ENCODE results near the gene NPL. TPM values are rescaled to one million over a fixed set of nuclear protein-coding genes. Genes with fewer than 3 reads are reported as not detected.

The NPL gene
- total RNA-seq, 4 donors from 2014 or later = 4.2 to 13.2 (median 8.0) TPM

- Histone ChIP-seq H3K4me3 (replicated peaks in 1 of 3) (no peak overlapping the region), H3K9me3 (no peaks in the 10 kb centered on the region), H3K4me1 (no peaks in the 10 kb centered on the region), H3K27ac (no peak overlapping the region), H3K36me3 (no peaks in the 10 kb centered on the region), H3K27me3 (no peaks in the 10 kb centered on the region)
- intact Hi-C loops (cut with DNase I) = no loop called here
- 93 to 95% methylated on average over 2 of the region's 2 CpGs for WGBS, 2 donors
- DNase-seq = no peak
- TF ChIP-seq POLR2A (IDR thresholded peaks at IDR 0.05) (no peak), CTCF (IDR thresholded peaks at IDR 0.05) (no peak)
Observed at GRCh38 chr1:182834326-182834725, 44.8 kb downstream of the NPL start.

- H3K4me1 ChIP-seq = peaks cover 6% of the 10 kb centered on the region in 2 donors
- no peak overlapping the region for H3K27ac ChIP-seq
- no peaks in the 10 kb centered on the region for H3K9me3 ChIP-seq
- no peaks in the 10 kb centered on the region for H3K27me3 ChIP-seq
- intact Hi-C loops (cut with DNase I) = no loop called here
- TF ChIP-seq CTCF (IDR thresholded peaks at IDR 0.05) (no peak), POLR2A (IDR thresholded peaks at IDR 0.05) (no peak)
- H3K36me3 ChIP-seq = no peaks in the 10 kb centered on the region
- H3K4me3 ChIP-seq (replicated peaks in 1 of 3) = no peak overlapping the region
- 85 to 92% methylated on average over 10 of the region's 10 CpGs for WGBS, 2 donors
- DNase-seq = no peak
Observed at GRCh38 chr1:182835806-182836205, 46.2 kb downstream of the NPL start.

- Histone ChIP-seq H3K4me1 (peaks cover 22 to 25% of the 10 kb centered on the region in 2 donors), H3K27me3 (no peaks in the 10 kb centered on the region), H3K27ac (peak within 1 kb of the TSS; percentile 87 to 94 (median 93)), H3K4me3 (replicated peaks in 1 of 3) (peak within 1 kb of the TSS; percentile 31 to 85 (median 59)), H3K9me3 (no peaks in the 10 kb centered on the region), H3K36me3 (peaks cover 0 to 6% of the 10 kb centered on the region in 2 donors)
- WGBS, 2 donors = 0 to 2% methylated on average over 36 to 55 of the region's 92 CpGs
- peak; percentile 94 to 95 for DNase-seq
- TF ChIP-seq CTCF (IDR thresholded peaks at IDR 0.05) = peak in 3 of 6 experiments; percentile 2 to 30 (median 21)
- TF ChIP-seq POLR2A (IDR thresholded peaks at IDR 0.05) = peak; percentile 91 to 93
- intact Hi-C loops (cut with DNase I) = no loop called here
Observed at GRCh38 chr1:182839209-182840066, 49.9 kb downstream of the NPL start, which contains the start of gene DHX9. TSS of gene DHX9 (plus strand) at chr1:182839347. CDS start at chr1:182842567, 3,220 bp downstream.

- DNase-seq = no peak
- no peaks in the 10 kb centered on the region for H3K9me3 ChIP-seq
- WGBS, 2 donors = 39 to 50% methylated on average over 10 of the region's 10 CpGs
- peaks cover 22 to 25% of the 10 kb centered on the region in 2 donors for H3K4me1 ChIP-seq
- peaks cover 0 to 12% of the 10 kb centered on the region in 2 donors for H3K36me3 ChIP-seq
- H3K27ac ChIP-seq = no peak overlapping the region
- intact Hi-C loops (cut with DNase I) = no loop called here
- no peaks in the 10 kb centered on the region for H3K27me3 ChIP-seq
- no peak overlapping the region for H3K4me3 ChIP-seq (replicated peaks in 1 of 3)
- TF ChIP-seq CTCF (IDR thresholded peaks at IDR 0.05) (no peak), POLR2A (IDR thresholded peaks at IDR 0.05) (no peak)
Observed at GRCh38 chr1:182841368-182841988, 51.9 kb downstream of the NPL start.

- 53 to 56% methylated on average over 4 of the region's 4 CpGs for WGBS, 2 donors
- no peak overlapping the region for H3K27ac ChIP-seq
- intact Hi-C loops (cut with DNase I) = no loop called here
- H3K27me3 ChIP-seq = no peaks in the 10 kb centered on the region
- H3K4me3 ChIP-seq (replicated peaks in 1 of 3) = no peak overlapping the region
- H3K9me3 ChIP-seq = no peaks in the 10 kb centered on the region
- TF ChIP-seq POLR2A (IDR thresholded peaks at IDR 0.05) = no peak
- no peak for TF ChIP-seq CTCF (IDR thresholded peaks at IDR 0.05)
- peaks cover 22 to 25% of the 10 kb centered on the region in 2 donors for H3K4me1 ChIP-seq
- H3K36me3 ChIP-seq = peaks cover under 1 to 14% of the 10 kb centered on the region in 2 donors
- no peak for DNase-seq
Observed at GRCh38 chr1:182842265-182842664, 52.7 kb downstream of the NPL start.

All from thyroid gland (tissue), 4 donors.